Trophoblast cell (in vitro differentiated cells and primary cell): ENCODE data around the gene TMEM214.

Experiments
- DNase-seq, 2 donors: peaks; one replicate each; pipeline ENCODE4 v3.0.0-alpha.2; 2016
- H2AFZ ChIP-seq: 2 replicates; pipeline ENCODE4 v1.6.1; 2013; ENCODE audit warnings: low read length, moderate library complexity, mild to moderate bottlenecking; ENCODE audit not compliant: insufficient read depth, poor library complexity
- H2AK5ac ChIP-seq: 2 replicates; pipeline ENCODE4 v1.6.1; 2013; ENCODE audit warnings: mild to moderate bottlenecking, low read length
- H2BK120ac ChIP-seq: 2 replicates; pipeline ENCODE4 v1.6.1; 2013; ENCODE audit warnings: low read length, mild to moderate bottlenecking, moderate library complexity; ENCODE audit not compliant: insufficient read depth, poor library complexity
- H2BK12ac ChIP-seq: 2 replicates; pipeline ENCODE4 v1.6.1; 2013; ENCODE audit warnings: mild to moderate bottlenecking, low read length, moderate library complexity
- H2BK5ac ChIP-seq: 2 replicates; pipeline ENCODE4 v1.6.1; 2013; ENCODE audit warnings: low read length, low read depth, moderate library complexity, mild to moderate bottlenecking; ENCODE audit not compliant: poor library complexity
- H3K14ac ChIP-seq: 2 replicates; pipeline ENCODE4 v1.6.1; 2013; ENCODE audit warnings: mild to moderate bottlenecking, low read length
- H3K18ac ChIP-seq: 2 replicates; pipeline ENCODE4 v1.6.1; 2013; ENCODE audit warnings: mild to moderate bottlenecking, low read length
- H3K23ac ChIP-seq: 2 replicates; pipeline ENCODE4 v1.6.1; 2013; ENCODE audit warnings: low read length
- H3K27ac ChIP-seq: 2 replicates; pipeline ENCODE4 v1.5.1; 2013; ENCODE audit warnings: low read depth, mild to moderate bottlenecking, inconsistent platforms, low read length, moderate library complexity
- H3K27me3 ChIP-seq: 2 replicates; pipeline ENCODE4 v1.6.1; 2013; ENCODE audit warnings: inconsistent platforms, mild to moderate bottlenecking, low read length, moderate library complexity; ENCODE audit not compliant: insufficient read depth
- H3K36me3 ChIP-seq, 2 experiments: 1 replicate in 1 of 2; 2 replicates in 1 of 2; pipeline ENCODE4 v1.6.1; 2013; ENCODE audit warnings: low read length in 2 of 2, mild to moderate bottlenecking in 2 of 2, moderate library complexity in 1 of 2; ENCODE audit not compliant: insufficient read depth in 2 of 2, control insufficient read depth in 1 of 2
- H3K4ac ChIP-seq: 2 replicates; pipeline ENCODE4 v1.6.1; 2013; ENCODE audit warnings: low read depth, mild to moderate bottlenecking, low read length, moderate library complexity
- H3K4me1 ChIP-seq, 2 experiments: 1 replicate in 1 of 2; 2 replicates in 1 of 2; pipeline ENCODE4 v1.6.1; 2013; ENCODE audit warnings: low read length in 2 of 2, mild to moderate bottlenecking in 2 of 2, moderate library complexity in 1 of 2; ENCODE audit not compliant: insufficient read depth in 2 of 2, control insufficient read depth in 1 of 2
- H3K4me2 ChIP-seq: 2 replicates; pipeline ENCODE4 v1.6.1; 2013; ENCODE audit warnings: inconsistent platforms, mild to moderate bottlenecking, low read length, moderate library complexity
- H3K4me3 ChIP-seq: 2 replicates; pipeline ENCODE4 v1.5.1; 2013; ENCODE audit warnings: mild to moderate bottlenecking, low read depth, low read length, inconsistent platforms
- H3K79me1 ChIP-seq: one replicate; pipeline ENCODE4 v1.6.1; 2013; ENCODE audit warnings: low read length
- H3K79me2 ChIP-seq: 2 replicates; pipeline ENCODE4 v1.6.1; 2013; ENCODE audit warnings: low read length, mild to moderate bottlenecking; ENCODE audit not compliant: control insufficient read depth, insufficient read depth, poor library complexity
- H3K9ac ChIP-seq: 2 replicates; pipeline ENCODE4 v1.6.1; 2013; ENCODE audit warnings: mild to moderate bottlenecking, low read length
- H3K9me3 ChIP-seq: 2 replicates; pipeline ENCODE4 v1.6.1; 2013; ENCODE audit warnings: low read depth, mild to moderate bottlenecking, control low read depth, inconsistent platforms, low read length; ENCODE audit not compliant: insufficient read depth
- H4K12ac ChIP-seq: 2 replicates; pipeline ENCODE4 v1.6.1; 2013; ENCODE audit warnings: low read depth, mild to moderate bottlenecking, low read length, moderate library complexity
- H4K8ac ChIP-seq: 2 replicates; pipeline ENCODE4 v1.6.1; 2013; ENCODE audit warnings: low read depth, mild to moderate bottlenecking, low read length, moderate library complexity
- H4K91ac ChIP-seq: one replicate; pipeline ENCODE4 v1.6.1; 2013; ENCODE audit warnings: low read depth, mild to moderate bottlenecking, low read length, moderate library complexity
- WGBS: extraction: QIAGEN DNeasy Blood & Tissue Kit; methylation state at CpG from one replicate; pipeline ENCODE4 v1.1.7; 2013; ENCODE audit warnings: missing lambda C conversion rate; ENCODE audit not compliant: insufficient read length, insufficient coverage; ENCODE audit errors: extremely low coverage; 5-methylcytosine and 5-hydroxymethylcytosine counted together

Gene TMEM214

DNA sequence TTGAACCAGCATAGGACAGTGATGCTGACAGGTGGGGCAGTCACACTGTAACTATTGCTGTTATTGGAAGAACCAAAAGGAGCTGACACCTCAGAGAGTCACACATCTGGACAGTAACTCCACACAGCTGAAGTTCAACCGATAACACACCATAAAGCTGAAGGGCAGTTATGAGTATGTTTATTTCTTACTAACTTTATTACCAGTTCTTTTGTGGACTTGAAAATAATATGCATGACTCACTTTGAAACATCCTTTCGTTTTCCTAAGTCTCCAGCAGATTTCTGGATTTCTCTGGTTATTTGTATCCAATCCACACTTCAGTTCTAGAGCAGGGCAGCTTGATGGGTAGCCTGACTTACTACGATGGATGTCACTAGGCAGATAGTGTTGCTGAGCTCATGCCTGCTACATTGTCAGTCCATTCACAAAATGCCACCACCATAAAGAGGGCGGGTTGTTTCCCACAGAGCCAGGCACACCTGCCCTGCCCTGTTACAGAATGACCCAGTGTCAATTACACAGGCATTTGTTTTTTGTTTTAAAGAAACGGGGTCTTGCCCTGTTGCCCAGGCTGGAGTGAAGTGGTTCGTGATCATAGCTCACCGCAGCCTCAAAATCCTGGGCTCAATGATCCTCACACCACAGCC is 10.3 kb downstream of the TMEM214 start:
- Histone ChIP-seq H4K8ac (no peak overlapping the region), H3K27ac (no peak overlapping the region), H3K4me2 (no peak overlapping the region), H3K18ac (no peak overlapping the region), H2AFZ (no peak overlapping the region), H3K9me3 (no peaks in the 10 kb centered on the region), H3K79me1 (no peaks in the 10 kb centered on the region), H4K12ac (no peak overlapping the region), H2BK120ac (no peak overlapping the region), H3K79me2 (no peaks in the 10 kb centered on the region), H2BK5ac (no peak overlapping the region), H2BK12ac (no peak overlapping the region), H4K91ac (no peak overlapping the region), H3K4ac (no peak overlapping the region), H3K23ac (no peak overlapping the region), H3K4me3 (no peak overlapping the region), H3K27me3 (no peaks in the 10 kb centered on the region), H3K36me3 (peaks cover 42 to 49% of the 10 kb centered on the region in 2 experiments), H3K9ac (no peak overlapping the region), H2AK5ac (no peak overlapping the region), H3K14ac (no peak overlapping the region), H3K4me1 (no peaks in the 10 kb centered on the region)
- DNase-seq = no peak
- WGBS = no CpG with 5 or more reads among the region's 7 CpGs

- WGBS = no CpG with 5 or more reads among the region's 52 CpGs
- peak overlapping the region; percentile 77 for H3K4me3 ChIP-seq
- peak; percentile 47 to 68 for DNase-seq
- H3K79me1 ChIP-seq = peaks cover 13% of the 10 kb centered on the region
- no peaks in the 10 kb centered on the region for H3K27me3 ChIP-seq
- peak overlapping the region; percentile 72 for H3K9ac ChIP-seq
- H3K23ac ChIP-seq = no peak overlapping the region
- H3K36me3 ChIP-seq = peaks cover 8 to 14% of the 10 kb centered on the region in 2 experiments
- H2BK5ac ChIP-seq = peak overlapping the region; percentile 37
- H3K18ac ChIP-seq = no peak overlapping the region
- H2BK12ac ChIP-seq = peak overlapping the region; percentile 75
- peak overlapping the region; percentile 6 for H2BK120ac ChIP-seq
- peak overlapping the region; percentile 15 for H4K8ac ChIP-seq
- peak overlapping the region; percentile 69 for H3K4me2 ChIP-seq
- no peaks in the 10 kb centered on the region for H3K9me3 ChIP-seq
- H3K4ac ChIP-seq = no peak overlapping the region
- H4K12ac ChIP-seq = peak overlapping the region; percentile 70
- H3K4me1 ChIP-seq = peaks cover 3 to 10% of the 10 kb centered on the region in 2 experiments
- H3K27ac ChIP-seq = peak overlapping the region; percentile 50
- no peak overlapping the region for H2AK5ac ChIP-seq
- H2AFZ ChIP-seq = peak overlapping the region; percentile 53
- H3K14ac ChIP-seq = peak overlapping the region; percentile 68
- peaks cover 3% of the 10 kb centered on the region for H3K79me2 ChIP-seq
- peak overlapping the region; percentile 17 for H4K91ac ChIP-seq
These were observed 16.9 kb downstream of the TMEM214 start for GRCh38 chr2:27049422-27050280.

- H3K4me3 ChIP-seq = peak overlapping the region; percentile 77
- no CpG with 5 or more reads among the region's 48 CpGs for WGBS
- peak overlapping the region; percentile 50 for H3K27ac ChIP-seq
These were observed 17.7 kb downstream of the TMEM214 start for GRCh38 chr2:27050281-27050995.

More at GRCh38 chr2:27050281-27050995, 17.7 kb downstream of the TMEM214 start:
- peak overlapping the region; percentile 37 for H2BK5ac ChIP-seq
- peak overlapping the region; percentile 69 for H3K4me2 ChIP-seq
- H3K9me3 ChIP-seq = no peaks in the 10 kb centered on the region
- peak overlapping the region; percentile 6 for H2BK120ac ChIP-seq
- no peak overlapping the region for H2BK12ac ChIP-seq
- H3K4ac ChIP-seq = no peak overlapping the region
- peak overlapping the region; percentile 20 for H3K9ac ChIP-seq
- H4K12ac ChIP-seq = peak overlapping the region; percentile 39
- H3K14ac ChIP-seq = peak overlapping the region; percentile 23
- peaks cover 13 to 22% of the 10 kb centered on the region in 2 experiments for H3K36me3 ChIP-seq
- peak; percentile 93 to 96 for DNase-seq
- H3K23ac ChIP-seq = no peak overlapping the region
- peak overlapping the region; percentile 53 for H2AFZ ChIP-seq
- H4K91ac ChIP-seq = peak overlapping the region; percentile 17
- no peak overlapping the region for H2AK5ac ChIP-seq
- peak overlapping the region; percentile 15 for H4K8ac ChIP-seq
- H3K79me1 ChIP-seq = peaks cover 15% of the 10 kb centered on the region
- H3K79me2 ChIP-seq = peaks cover 3% of the 10 kb centered on the region
- peaks cover 3 to 10% of the 10 kb centered on the region in 2 experiments for H3K4me1 ChIP-seq
- H3K27me3 ChIP-seq = no peaks in the 10 kb centered on the region
- no peak overlapping the region for H3K18ac ChIP-seq
